ENCODE measurements around the gene GPX2.

GPX2 gene

GRCh38 chr14:64970776-64971477, 28.4 kb upstream of the GPX2 start:
- Histone ChIP-seq H2AFZ (ENCODE audit: low read length) (no peak overlapping the region), H4K20me1 (ENCODE audit: insufficient read depth, low read length) (no peaks in the 10 kb centered on the region), H3K4me3 (ENCODE audit: low read length) (peak overlapping the region; percentile 57), H3K9ac (ENCODE audit: low read length) (no peak overlapping the region; the same call in 1 of the 2 replicates), H3F3A (ENCODE audit: insufficient read depth, low read length) (peaks cover 15% of the 10 kb centered on the region; the same call in 1 of the 2 replicates), H3K27ac (ENCODE audit: low read length) (no peak overlapping the region), H3K4me2 (ENCODE audit: low read depth, low read length) (peak overlapping the region; percentile 52; the same call in 1 of the 2 replicates), H3K9me3 (replicated peaks; ENCODE audit: insufficient read depth, low read length) (no peaks in the 10 kb centered on the region), H3K9me2 (replicated peaks; ENCODE audit: insufficient read depth, low read length) (no peaks in the 10 kb centered on the region), H3K27me3 (replicated peaks; ENCODE audit: insufficient read depth, low read length) (no peaks in the 10 kb centered on the region), H3K36me3 (replicated peaks; ENCODE audit: insufficient read depth, low read length) (no peaks in the 10 kb centered on the region), H3K4me1 (ENCODE audit: low read length) (peaks cover 38% of the 10 kb centered on the region), H3K79me2 (ENCODE audit: low read length) (peaks cover 12% of the 10 kb centered on the region)
- no peak for DNase-seq
- no peak for TF ChIP-seq EZH2 (optimal IDR thresholded peaks at IDR 0.05; ENCODE audit: low read depth, low read length)
- TF ChIP-seq CTCF (IDR thresholded peaks at IDR 0.05; ENCODE audit: low read length), result no peak
- no peak for TF ChIP-seq EZH2phosphoT487 (IDR thresholded peaks at IDR 0.05; ENCODE audit: low read length)

GRCh38 chr14:64970041-64970440, 27.5 kb upstream of the GPX2 start:
- no peak overlapping the region for H3K4me3 ChIP-seq (ENCODE audit: low read length)
- H3F3A ChIP-seq (ENCODE audit: insufficient read depth, low read length), result peaks cover 15% of the 10 kb centered on the region; the same call in 1 of the 2 replicates

GRCh38 chr14:64968651-64969050, 26.1 kb upstream of the GPX2 start:
- no peak for TF ChIP-seq CTCF (IDR thresholded peaks at IDR 0.05; ENCODE audit: low read length)
- no peak for TF ChIP-seq EZH2 (optimal IDR thresholded peaks at IDR 0.05; ENCODE audit: low read depth, low read length)
- TF ChIP-seq EZH2phosphoT487 (IDR thresholded peaks at IDR 0.05; ENCODE audit: low read length), result no peak
- peak; percentile 65 for DNase-seq
- Histone ChIP-seq H3K79me2 (ENCODE audit: low read length) (peaks cover 12% of the 10 kb centered on the region), H4K20me1 (ENCODE audit: insufficient read depth, low read length) (no peaks in the 10 kb centered on the region), H3K4me2 (ENCODE audit: low read depth, low read length) (peak overlapping the region; percentile 45), H3K4me1 (ENCODE audit: low read length) (peaks cover 38% of the 10 kb centered on the region), H3K4me3 (ENCODE audit: low read length) (no peak overlapping the region; the same call in 1 of the 2 replicates), H3K9me2 (replicated peaks; ENCODE audit: insufficient read depth, low read length) (no peaks in the 10 kb centered on the region), H3K9ac (ENCODE audit: low read length) (no peak overlapping the region), H3K36me3 (replicated peaks; ENCODE audit: insufficient read depth, low read length) (no peaks in the 10 kb centered on the region), H3K27ac (ENCODE audit: low read length) (peak overlapping the region; percentile 73; the same call in 1 of the 2 replicates), H3K9me3 (replicated peaks; ENCODE audit: insufficient read depth, low read length) (no peaks in the 10 kb centered on the region), H2AFZ (ENCODE audit: low read length) (no peak overlapping the region), H3F3A (ENCODE audit: insufficient read depth, low read length) (peaks cover 15% of the 10 kb centered on the region; the same call in 1 of the 2 replicates), H3K27me3 (replicated peaks; ENCODE audit: insufficient read depth, low read length) (no peaks in the 10 kb centered on the region)

More at GRCh38 chr14:64970041-64970440, 27.5 kb upstream of the GPX2 start:
- H3K9me3 ChIP-seq (replicated peaks; ENCODE audit: insufficient read depth, low read length), result no peaks in the 10 kb centered on the region
- no peaks in the 10 kb centered on the region for H3K9me2 ChIP-seq (replicated peaks; ENCODE audit: insufficient read depth, low read length)
- peak overlapping the region; percentile 52; the same call in 1 of the 2 replicates for H3K4me2 ChIP-seq (ENCODE audit: low read depth, low read length)
- H4K20me1 ChIP-seq (ENCODE audit: insufficient read depth, low read length), result no peaks in the 10 kb centered on the region
- H3K36me3 ChIP-seq (replicated peaks; ENCODE audit: insufficient read depth, low read length), result no peaks in the 10 kb centered on the region
- no peak overlapping the region for H3K9ac ChIP-seq (ENCODE audit: low read length)
- peaks cover 12% of the 10 kb centered on the region for H3K79me2 ChIP-seq (ENCODE audit: low read length)
- H3K4me1 ChIP-seq (ENCODE audit: low read length), result peaks cover 38% of the 10 kb centered on the region
- DNase-seq, result no peak
- no peak overlapping the region for H2AFZ ChIP-seq (ENCODE audit: low read length)
- peak overlapping the region; percentile 73; the same call in 1 of the 2 replicates for H3K27ac ChIP-seq (ENCODE audit: low read length)
- TF ChIP-seq CTCF (IDR thresholded peaks at IDR 0.05; ENCODE audit: low read length), result no peak
- TF ChIP-seq EZH2 (optimal IDR thresholded peaks at IDR 0.05; ENCODE audit: low read depth, low read length), result no peak
- TF ChIP-seq EZH2phosphoT487 (IDR thresholded peaks at IDR 0.05; ENCODE audit: low read length), result no peak
- no peaks in the 10 kb centered on the region for H3K27me3 ChIP-seq (replicated peaks; ENCODE audit: insufficient read depth, low read length)

Data from MM.1S (cell line).